Omental fat pad (tissue), 4 donors: ENCODE results near the gene HBE1. TPM values are rescaled to one million over a fixed set of nuclear protein-coding genes. Genes with fewer than 3 reads are reported as not detected.
A peak's percentile ranks its signal among the peaks of the same experiment; 100 is the strongest.

Experiments
- ATAC-seq: fragments of 150-250 bp; one replicate; pipeline ENCODE4 v1.9.1; 2016; ENCODE audit warnings: mild to moderate bottlenecking, moderate library complexity; ENCODE audit not compliant: low FRiP score
- DNase-seq: peaks from one replicate; pipeline ENCODE4 v3.0.0-alpha.2; 2019; ENCODE audit warnings: low spot score
- total RNA-seq, 4 donors: library from RNA; depleted of rRNA; stranded (reverse); fragments of >200 nt; gene quantifications; one replicate each; pipeline ENCODE4 v1.1.0, GENCODE V29; 2016
- TF ChIP-seq, protein P1 (sequence below), 3 donors: fragments of 450-650 bp; IDR thresholded peaks; one replicate each; pipeline ENCODE4 v1.5.1; 2016 to 2017; ENCODE audit warnings: antibody characterized with exemption in 3 of 3, mild to moderate bottlenecking in 3 of 3, moderate library complexity in 2 of 3

The HBE1 gene
- total RNA-seq, 4 donors from 2014 or later: not detected

DNA sequence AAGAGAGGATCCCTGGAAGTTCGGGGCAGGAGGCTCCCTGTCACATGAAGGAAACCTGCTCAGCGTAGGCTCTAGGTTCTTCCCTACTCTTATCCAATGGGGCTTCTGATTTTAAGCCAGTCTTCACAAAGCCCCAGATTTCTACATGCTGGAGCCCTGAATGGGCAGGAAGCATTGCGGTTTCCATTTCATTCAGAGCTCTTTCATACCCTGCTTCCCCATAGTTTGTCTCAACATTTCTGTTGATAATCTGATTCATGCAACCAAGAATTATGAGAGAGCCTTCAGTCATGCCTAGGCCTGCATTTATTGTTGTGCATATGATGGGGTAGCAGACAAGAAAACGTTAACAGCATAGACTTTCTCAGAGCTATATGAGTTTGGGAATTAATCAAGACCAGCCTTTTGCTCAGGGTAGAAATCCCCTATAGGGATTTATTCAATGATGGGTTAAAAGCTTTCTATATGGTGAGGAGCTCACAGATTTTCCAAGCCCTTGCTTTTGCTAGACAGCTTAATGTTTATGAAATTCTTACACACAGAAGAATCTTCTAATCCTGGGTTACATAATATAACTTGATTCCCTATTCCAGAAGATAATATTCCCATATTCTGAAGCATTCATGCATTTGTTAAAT, 16.1 kb upstream of the HBE1 start:
- ATAC-seq (no peak), DNase-seq (no peak)
- TF ChIP-seq, protein P1, sequence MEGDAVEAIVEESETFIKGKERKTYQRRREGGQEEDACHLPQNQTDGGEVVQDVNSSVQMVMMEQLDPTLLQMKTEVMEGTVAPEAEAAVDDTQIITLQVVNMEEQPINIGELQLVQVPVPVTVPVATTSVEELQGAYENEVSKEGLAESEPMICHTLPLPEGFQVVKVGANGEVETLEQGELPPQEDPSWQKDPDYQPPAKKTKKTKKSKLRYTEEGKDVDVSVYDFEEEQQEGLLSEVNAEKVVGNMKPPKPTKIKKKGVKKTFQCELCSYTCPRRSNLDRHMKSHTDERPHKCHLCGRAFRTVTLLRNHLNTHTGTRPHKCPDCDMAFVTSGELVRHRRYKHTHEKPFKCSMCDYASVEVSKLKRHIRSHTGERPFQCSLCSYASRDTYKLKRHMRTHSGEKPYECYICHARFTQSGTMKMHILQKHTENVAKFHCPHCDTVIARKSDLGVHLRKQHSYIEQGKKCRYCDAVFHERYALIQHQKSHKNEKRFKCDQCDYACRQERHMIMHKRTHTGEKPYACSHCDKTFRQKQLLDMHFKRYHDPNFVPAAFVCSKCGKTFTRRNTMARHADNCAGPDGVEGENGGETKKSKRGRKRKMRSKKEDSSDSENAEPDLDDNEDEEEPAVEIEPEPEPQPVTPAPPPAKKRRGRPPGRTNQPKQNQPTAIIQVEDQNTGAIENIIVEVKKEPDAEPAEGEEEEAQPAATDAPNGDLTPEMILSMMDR (IDR thresholded peaks at IDR 0.05): no peak

DNA sequence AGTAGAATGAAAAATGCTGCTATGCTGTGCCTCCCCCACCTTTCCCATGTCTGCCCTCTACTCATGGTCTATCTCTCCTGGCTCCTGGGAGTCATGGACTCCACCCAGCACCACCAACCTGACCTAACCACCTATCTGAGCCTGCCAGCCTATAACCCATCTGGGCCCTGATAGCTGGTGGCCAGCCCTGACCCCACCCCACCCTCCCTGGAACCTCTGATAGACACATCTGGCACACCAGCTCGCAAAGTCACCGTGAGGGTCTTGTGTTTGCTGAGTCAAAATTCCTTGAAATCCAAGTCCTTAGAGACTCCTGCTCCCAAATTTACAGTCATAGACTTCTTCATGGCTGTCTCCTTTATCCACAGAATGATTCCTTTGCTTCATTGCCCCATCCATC, 14.9 kb upstream of the HBE1 start:
- TF ChIP-seq, protein P1 (IDR thresholded peaks at IDR 0.05): no peak
- DNase-seq (no peak), ATAC-seq (no peak)

GRCh38 chr11:5283882-5284281, 14.1 kb upstream of the HBE1 start:
- DNase-seq: no peak
- TF ChIP-seq, protein P1 (IDR thresholded peaks at IDR 0.05): no peak
- ATAC-seq: no peak

DNA sequence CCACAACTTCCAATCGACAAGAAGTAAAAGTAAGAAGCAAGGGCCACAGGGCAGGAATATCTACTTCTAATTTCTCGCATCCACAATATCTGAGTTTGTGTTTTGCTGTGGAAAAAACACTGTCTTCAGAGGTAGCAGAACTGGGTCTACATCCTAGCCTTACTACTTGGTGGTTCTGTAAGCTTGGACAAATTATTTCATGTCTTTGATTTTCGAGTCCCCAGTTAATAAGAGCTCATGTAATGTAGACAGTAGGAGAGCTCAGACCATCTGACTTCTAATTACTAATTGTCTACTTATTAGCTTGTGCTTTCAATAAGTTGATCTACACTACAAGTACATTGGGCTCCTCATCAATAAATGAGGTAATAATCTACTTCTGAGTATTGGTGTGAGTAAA, 13.3 kb upstream of the HBE1 start:
- no peak for ATAC-seq
- TF ChIP-seq, protein P1 (IDR thresholded peaks at IDR 0.05): no peak
- no peak for DNase-seq

DNA sequence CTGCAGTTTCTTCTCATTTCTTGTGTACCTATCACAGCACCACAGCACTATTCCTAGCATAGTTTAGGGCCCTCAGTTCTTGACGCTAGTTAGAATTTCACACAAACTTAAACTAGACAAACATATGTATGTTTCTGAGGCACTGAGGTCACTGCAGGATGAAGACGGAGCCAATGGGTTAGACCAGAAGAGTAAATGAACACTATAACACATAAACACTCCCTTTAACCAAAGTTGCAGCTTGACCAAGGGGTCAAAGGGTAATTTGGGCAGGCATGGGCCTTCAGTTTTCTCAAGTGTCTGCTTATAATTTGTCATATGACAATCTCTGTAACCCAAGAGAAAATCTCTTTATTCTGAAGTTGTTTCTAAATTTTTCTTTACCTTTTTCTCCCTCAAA, 12.9 kb upstream of the HBE1 start:
- TF ChIP-seq, protein P1 (IDR thresholded peaks at IDR 0.05): no peak
- ATAC-seq (no peak), DNase-seq (no peak)

GRCh38 chr11:5281596-5281995, 11.9 kb upstream of the HBE1 start:
- ATAC-seq (no peak), DNase-seq (no peak)
- TF ChIP-seq, protein P1 (IDR thresholded peaks at IDR 0.05): no peak

- DNase-seq: peak; percentile 37
- TF ChIP-seq, protein P1 (IDR thresholded peaks at IDR 0.05): no peak
- peak; percentile 86 for ATAC-seq
Measured at GRCh38 chr11:5280582-5281102, 10.9 kb upstream of the HBE1 start.
